ENCODE measurements around the gene STAB2.
"Not testable (repeated sequence)": the region's sequence is repeated elsewhere in the genome, so short reads cannot be mapped to it uniquely, and the experiment has no call there.

STAB2 gene

GRCh38 chr12:103647267-103647666, 60.2 kb downstream of the STAB2 start:
- peaks cover 7% of the 10 kb centered on the region; the same call in 1 of the 2 replicates for H3K9me3 ChIP-seq (ENCODE audit: control insufficient read depth, insufficient read depth, low read length)
- H3K4me3 ChIP-seq (ENCODE audit: low read depth, low read length): no peak overlapping the region
- no peak overlapping the region for H3K9ac ChIP-seq (ENCODE audit: low read depth, low read length)
- no peaks in the 10 kb centered on the region for H3K27me3 ChIP-seq (ENCODE audit: control insufficient read depth, insufficient read depth, low read length)
- no peaks in the 10 kb centered on the region for H3K4me1 ChIP-seq (ENCODE audit: control insufficient read depth, insufficient read depth, low read length)
- no peaks in the 10 kb centered on the region for H3K36me3 ChIP-seq (ENCODE audit: control insufficient read depth, insufficient read depth, low read length)
- no peak overlapping the region for H3K27ac ChIP-seq (ENCODE audit: low read depth, low read length)

DNA sequence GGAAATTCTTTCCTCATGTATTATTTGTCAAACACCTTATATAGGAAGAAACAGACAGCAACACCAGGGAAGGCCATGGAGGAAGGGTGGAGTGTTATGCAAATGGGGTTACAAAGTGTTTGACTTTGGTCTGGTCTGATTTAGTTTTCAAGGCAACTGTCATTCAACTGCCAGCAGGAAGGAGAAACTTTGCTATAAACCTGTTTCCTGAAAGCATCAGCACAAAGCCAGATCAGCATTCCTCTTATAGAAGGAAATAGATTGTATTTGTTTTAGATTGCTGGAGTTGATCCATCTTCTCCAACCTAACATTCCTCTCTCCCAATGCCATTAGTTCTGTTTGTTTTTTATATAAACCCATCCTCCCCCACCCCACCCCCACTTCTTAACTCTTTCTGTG, 65.7 kb downstream of the STAB2 start:
- Histone ChIP-seq H3K36me3 (ENCODE audit: control insufficient read depth, insufficient read depth, low read length) (no peaks in the 10 kb centered on the region), H3K9me3 (ENCODE audit: control insufficient read depth, insufficient read depth, low read length) (no peaks in the 10 kb centered on the region), H3K4me1 (ENCODE audit: control insufficient read depth, insufficient read depth, low read length) (peaks cover 7% of the 10 kb centered on the region; the same call in 1 of the 2 replicates), H3K27me3 (ENCODE audit: control insufficient read depth, insufficient read depth, low read length) (no peaks in the 10 kb centered on the region), H3K27ac (ENCODE audit: low read depth, low read length) (no peak overlapping the region), H3K9ac (ENCODE audit: low read depth, low read length) (no peak overlapping the region), H3K4me3 (ENCODE audit: low read depth, low read length) (no peak overlapping the region)

GRCh38 chr12:103653568-103654173, 66.6 kb downstream of the STAB2 start:
- not testable (repeated sequence) for H3K9me3 ChIP-seq (ENCODE audit: control insufficient read depth, insufficient read depth, low read length); H3K4me1 ChIP-seq (ENCODE audit: control insufficient read depth, insufficient read depth, low read length); H3K4me3 ChIP-seq (ENCODE audit: low read depth, low read length); H3K27me3 ChIP-seq (ENCODE audit: control insufficient read depth, insufficient read depth, low read length); H3K36me3 ChIP-seq (ENCODE audit: control insufficient read depth, insufficient read depth, low read length); H3K9ac ChIP-seq (ENCODE audit: low read depth, low read length); H3K27ac ChIP-seq (ENCODE audit: low read depth, low read length)

- no peaks in the 10 kb centered on the region for H3K9me3 ChIP-seq (ENCODE audit: control insufficient read depth, insufficient read depth, low read length)
- H3K4me3 ChIP-seq (ENCODE audit: low read depth, low read length): no peak overlapping the region
Observed at GRCh38 chr12:103654816-103655215, 67.7 kb downstream of the STAB2 start.

DNA sequence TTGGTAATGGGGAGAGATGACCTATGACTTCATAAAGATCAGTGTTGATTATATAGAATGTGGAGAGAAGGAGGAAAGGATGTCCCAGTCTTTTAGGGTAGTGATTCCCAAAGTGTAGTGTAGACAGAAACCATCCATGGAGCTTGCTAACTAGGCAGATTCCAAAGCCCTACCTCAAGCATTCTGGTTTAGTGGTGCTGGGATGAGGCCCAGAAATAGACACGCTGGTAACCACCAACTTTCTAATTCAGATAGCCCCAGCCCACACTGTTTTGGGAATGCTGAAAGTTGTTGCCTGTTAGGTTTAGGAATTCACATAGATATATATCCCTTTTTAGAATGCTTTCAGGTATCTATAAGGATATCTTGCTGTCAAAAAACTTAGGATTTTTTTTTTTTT, 69.2 kb downstream of the STAB2 start:
- Histone ChIP-seq H3K4me1 (ENCODE audit: control insufficient read depth, insufficient read depth, low read length) (peaks cover 7% of the 10 kb centered on the region; the same call in 1 of the 2 replicates), H3K9me3 (ENCODE audit: control insufficient read depth, insufficient read depth, low read length) (no peaks in the 10 kb centered on the region), H3K27me3 (ENCODE audit: control insufficient read depth, insufficient read depth, low read length) (no peaks in the 10 kb centered on the region), H3K4me3 (ENCODE audit: low read depth, low read length) (no peak overlapping the region), H3K9ac (ENCODE audit: low read depth, low read length) (no peak overlapping the region), H3K36me3 (ENCODE audit: control insufficient read depth, insufficient read depth, low read length) (no peaks in the 10 kb centered on the region), H3K27ac (ENCODE audit: low read depth, low read length) (no peak overlapping the region)

More at GRCh38 chr12:103654816-103655215, 67.7 kb downstream of the STAB2 start:
- peaks cover 7% of the 10 kb centered on the region; the same call in 1 of the 2 replicates for H3K4me1 ChIP-seq (ENCODE audit: control insufficient read depth, insufficient read depth, low read length)
- H3K27ac ChIP-seq (ENCODE audit: low read depth, low read length): no peak overlapping the region
- no peaks in the 10 kb centered on the region for H3K27me3 ChIP-seq (ENCODE audit: control insufficient read depth, insufficient read depth, low read length)
- H3K9ac ChIP-seq (ENCODE audit: low read depth, low read length): no peak overlapping the region
- no peaks in the 10 kb centered on the region for H3K36me3 ChIP-seq (ENCODE audit: control insufficient read depth, insufficient read depth, low read length)

DNA sequence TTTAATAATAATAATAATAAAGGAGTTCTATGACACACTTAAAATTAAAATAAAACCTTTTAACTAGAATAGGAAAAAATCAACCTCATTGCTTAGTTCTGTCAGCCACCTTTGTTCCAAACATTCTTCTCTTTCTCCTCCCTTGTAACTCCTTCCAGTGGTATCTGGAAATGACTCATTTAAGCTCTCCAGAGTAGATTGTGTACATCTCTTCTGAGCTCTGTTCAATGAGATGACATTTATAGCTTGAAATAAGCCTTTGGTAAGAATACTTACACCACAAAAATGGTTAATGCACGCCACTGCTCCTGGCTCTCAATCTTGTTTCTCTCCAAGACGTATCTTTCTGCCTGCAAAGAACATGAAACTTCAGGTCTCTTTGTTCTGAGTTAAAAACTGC, 70.3 kb downstream of the STAB2 start:
- Histone ChIP-seq H3K36me3 (ENCODE audit: control insufficient read depth, insufficient read depth, low read length) (no peaks in the 10 kb centered on the region), H3K9me3 (ENCODE audit: control insufficient read depth, insufficient read depth, low read length) (no peaks in the 10 kb centered on the region), H3K9ac (ENCODE audit: low read depth, low read length) (no peak overlapping the region), H3K4me3 (ENCODE audit: low read depth, low read length) (no peak overlapping the region), H3K4me1 (ENCODE audit: control insufficient read depth, insufficient read depth, low read length) (peaks cover 7% of the 10 kb centered on the region; the same call in 1 of the 2 replicates), H3K27me3 (ENCODE audit: control insufficient read depth, insufficient read depth, low read length) (no peaks in the 10 kb centered on the region), H3K27ac (ENCODE audit: low read depth, low read length) (no peak overlapping the region)

- H3K4me3 ChIP-seq (ENCODE audit: low read depth, low read length): no peak overlapping the region
- peaks cover 8% of the 10 kb centered on the region for H3K4me1 ChIP-seq (ENCODE audit: control insufficient read depth, insufficient read depth, low read length)
- H3K36me3 ChIP-seq (ENCODE audit: control insufficient read depth, insufficient read depth, low read length): no peaks in the 10 kb centered on the region
- H3K9ac ChIP-seq (ENCODE audit: low read depth, low read length): no peak overlapping the region
- no peaks in the 10 kb centered on the region for H3K9me3 ChIP-seq (ENCODE audit: control insufficient read depth, insufficient read depth, low read length)
- no peaks in the 10 kb centered on the region for H3K27me3 ChIP-seq (ENCODE audit: control insufficient read depth, insufficient read depth, low read length)
- no peak overlapping the region for H3K27ac ChIP-seq (ENCODE audit: low read depth, low read length)
Observed at GRCh38 chr12:103664626-103665025, 77.6 kb downstream of the STAB2 start.

DNA sequence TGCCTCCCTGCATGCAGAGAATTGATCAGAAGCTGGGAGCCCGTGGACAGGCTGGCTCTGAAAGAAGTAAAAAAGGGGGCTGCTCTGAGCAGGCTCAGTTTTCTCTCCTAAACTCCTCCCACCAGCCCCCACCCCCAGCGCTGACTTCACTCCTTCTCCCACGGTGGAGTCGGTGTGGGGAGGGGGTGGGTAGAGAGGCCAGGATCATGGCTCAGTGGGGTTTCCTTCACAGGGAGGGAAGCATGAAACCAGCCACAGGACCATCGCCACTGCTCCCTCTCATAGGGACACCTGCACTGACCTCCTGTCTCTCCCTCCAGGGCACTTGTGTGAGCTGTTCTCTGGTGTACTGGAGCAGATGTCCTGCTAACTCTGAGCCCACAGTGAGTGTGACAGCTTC, 78.9 kb downstream of the STAB2 start:
- Histone ChIP-seq H3K27ac (ENCODE audit: low read depth, low read length) (no peak overlapping the region), H3K36me3 (ENCODE audit: control insufficient read depth, insufficient read depth, low read length) (no peaks in the 10 kb centered on the region), H3K4me1 (ENCODE audit: control insufficient read depth, insufficient read depth, low read length) (peaks cover 13% of the 10 kb centered on the region), H3K9ac (ENCODE audit: low read depth, low read length) (no peak overlapping the region), H3K4me3 (ENCODE audit: low read depth, low read length) (no peak overlapping the region), H3K27me3 (ENCODE audit: control insufficient read depth, insufficient read depth, low read length) (no peaks in the 10 kb centered on the region), H3K9me3 (ENCODE audit: control insufficient read depth, insufficient read depth, low read length) (no peaks in the 10 kb centered on the region)

DNA sequence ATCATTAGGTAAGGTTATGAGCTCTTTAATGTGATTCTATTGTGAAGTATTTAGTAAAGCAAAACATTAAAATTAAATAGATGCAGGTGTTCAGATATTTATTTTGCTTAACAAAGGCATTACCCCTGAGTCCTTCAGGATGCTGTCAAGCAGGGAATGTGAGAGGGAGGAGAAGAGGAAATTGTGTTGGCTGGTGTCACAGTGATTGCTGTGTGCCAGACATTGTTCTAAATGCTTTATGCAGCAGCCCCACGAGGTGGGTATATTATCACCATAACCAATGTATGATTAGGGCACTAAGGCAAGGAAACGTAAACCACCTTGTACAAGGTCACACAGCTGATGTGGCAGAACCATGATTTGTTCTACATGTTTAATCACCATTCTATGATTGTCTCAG, 80.1 kb downstream of the STAB2 start:
- H3K27me3 ChIP-seq (ENCODE audit: control insufficient read depth, insufficient read depth, low read length): no peaks in the 10 kb centered on the region
- H3K4me1 ChIP-seq (ENCODE audit: control insufficient read depth, insufficient read depth, low read length): peaks cover 13% of the 10 kb centered on the region
- no peaks in the 10 kb centered on the region for H3K36me3 ChIP-seq (ENCODE audit: control insufficient read depth, insufficient read depth, low read length)
- no peak overlapping the region for H3K27ac ChIP-seq (ENCODE audit: low read depth, low read length)
- no peaks in the 10 kb centered on the region for H3K9me3 ChIP-seq (ENCODE audit: control insufficient read depth, insufficient read depth, low read length)
- H3K4me3 ChIP-seq (ENCODE audit: low read depth, low read length): no peak overlapping the region
- H3K9ac ChIP-seq (ENCODE audit: low read depth, low read length): no peak overlapping the region

DNA sequence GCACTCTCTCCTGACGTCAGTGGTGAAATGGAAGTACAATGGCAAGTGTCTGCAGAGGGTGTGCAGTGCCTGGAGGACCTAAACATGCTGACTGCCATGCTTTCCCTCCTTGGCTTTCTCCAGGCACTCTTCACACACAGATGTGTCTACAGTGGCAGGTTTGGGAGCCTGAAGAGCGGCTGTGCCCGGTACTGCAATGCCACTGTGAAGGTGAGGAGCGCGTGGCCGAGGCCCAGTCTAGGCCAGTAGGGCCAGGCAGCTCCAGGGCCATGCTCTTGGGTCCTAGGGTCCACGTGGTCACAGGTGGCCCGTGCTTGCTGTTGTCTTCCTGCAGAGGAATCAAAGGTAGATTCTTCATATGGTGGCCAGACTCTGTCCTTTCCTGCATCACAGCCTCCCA, 81.4 kb downstream of the STAB2 start:
- no peaks in the 10 kb centered on the region for H3K9me3 ChIP-seq (ENCODE audit: control insufficient read depth, insufficient read depth, low read length)
- no peak overlapping the region for H3K9ac ChIP-seq (ENCODE audit: low read depth, low read length)
- H3K36me3 ChIP-seq (ENCODE audit: control insufficient read depth, insufficient read depth, low read length): no peaks in the 10 kb centered on the region
- peaks cover 13% of the 10 kb centered on the region for H3K4me1 ChIP-seq (ENCODE audit: control insufficient read depth, insufficient read depth, low read length)
- H3K27me3 ChIP-seq (ENCODE audit: control insufficient read depth, insufficient read depth, low read length): no peaks in the 10 kb centered on the region
- no peak overlapping the region for H3K4me3 ChIP-seq (ENCODE audit: low read depth, low read length)
- no peak overlapping the region for H3K27ac ChIP-seq (ENCODE audit: low read depth, low read length)

DNA sequence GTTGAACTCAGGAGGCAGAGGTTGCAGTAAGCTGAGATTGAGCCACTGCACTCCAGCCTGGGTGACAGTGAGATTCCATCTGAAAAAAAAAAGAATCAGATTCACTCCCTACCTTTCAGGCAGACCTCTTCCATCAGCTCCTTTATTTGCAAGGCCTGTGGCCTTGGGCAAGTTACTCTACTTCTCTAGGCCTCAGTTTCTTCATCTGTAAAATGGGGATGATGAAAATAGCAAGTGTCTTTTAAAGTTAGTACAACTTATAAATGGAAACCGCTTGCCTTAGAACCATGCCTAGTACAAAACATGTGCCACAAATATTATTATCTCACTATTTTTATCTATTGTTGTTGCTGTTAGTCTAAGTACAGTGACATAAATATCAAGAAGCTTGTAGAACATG, 84.3 kb downstream of the STAB2 start:
- Histone ChIP-seq H3K36me3 (ENCODE audit: control insufficient read depth, insufficient read depth, low read length) (no peaks in the 10 kb centered on the region), H3K9ac (ENCODE audit: low read depth, low read length) (no peak overlapping the region), H3K9me3 (ENCODE audit: control insufficient read depth, insufficient read depth, low read length) (no peaks in the 10 kb centered on the region), H3K4me3 (ENCODE audit: low read depth, low read length) (no peak overlapping the region), H3K4me1 (ENCODE audit: control insufficient read depth, insufficient read depth, low read length) (peaks cover 13% of the 10 kb centered on the region), H3K27ac (ENCODE audit: low read depth, low read length) (no peak overlapping the region), H3K27me3 (ENCODE audit: control insufficient read depth, insufficient read depth, low read length) (no peaks in the 10 kb centered on the region)

Measured in HUES48 (cell line).